GM23248 (cell line): ENCODE measurements around the gene TUBB3. TPM values are rescaled to one million over a fixed set of nuclear protein-coding genes. Genes with fewer than 3 reads are reported as not detected.
A peak's percentile ranks its signal among the peaks of the same experiment; 100 is the strongest.

ENCODE experiments used
- DNase-seq: peaks from one replicate; pipeline ENCODE4 v3.0.0-alpha.2; 2015
- H2AFZ ChIP-seq: fragments of 200-600 bp; sonication (generic); 2 replicates; pipeline ENCODE4 v1.6.1; 2016; ENCODE audit warnings: antibody characterized with exemption
- H3F3A ChIP-seq: fragments of 200-600 bp; sonication (generic); 2 replicates; pipeline ENCODE4 v1.6.1; 2016; ENCODE audit warnings: mild to moderate bottlenecking, antibody characterized with exemption, mixed run types; ENCODE audit not compliant: insufficient read depth
- H3K27ac ChIP-seq: fragments of 200-600 bp; sonication (generic); 2 replicates; pipeline ENCODE4 v1.5.1; 2016; ENCODE audit warnings: mild to moderate bottlenecking
- H3K27me3 ChIP-seq: fragments of 200-600 bp; sonication (generic); replicated peaks from 2 replicates; pipeline ENCODE4 v1.6.1; 2016; ENCODE audit warnings: mild to moderate bottlenecking; ENCODE audit not compliant: insufficient read depth
- H3K36me3 ChIP-seq: fragments of 200-600 bp; sonication (generic); 2 replicates; pipeline ENCODE4 v1.6.1; 2016; ENCODE audit warnings: low read depth, mild to moderate bottlenecking
- H3K4me1 ChIP-seq: fragments of 200-600 bp; sonication (generic); 2 replicates; pipeline ENCODE4 v1.6.1; 2016; ENCODE audit warnings: mild to moderate bottlenecking; ENCODE audit not compliant: insufficient read depth
- H3K4me2 ChIP-seq: fragments of 200-600 bp; sonication (generic); one replicate; pipeline ENCODE4 v1.6.1; 2016; ENCODE audit warnings: mild to moderate bottlenecking; ENCODE audit not compliant: unreplicated experiment
- H3K4me3 ChIP-seq: fragments of 200-600 bp; sonication (generic); 2 replicates; pipeline ENCODE4 v1.5.1; 2016; ENCODE audit warnings: mild to moderate bottlenecking
- H3K79me2 ChIP-seq: fragments of 200-600 bp; sonication (generic); 2 replicates; pipeline ENCODE4 v1.6.1; 2016; ENCODE audit warnings: mild to moderate bottlenecking; ENCODE audit not compliant: insufficient read depth
- H3K9ac ChIP-seq: fragments of 200-600 bp; sonication (generic); 2 replicates; pipeline ENCODE4 v1.6.1; 2016; ENCODE audit warnings: mild to moderate bottlenecking
- H3K9me2 ChIP-seq: fragments of 200-600 bp; sonication (generic); 2 replicates; pipeline ENCODE4 v1.6.1; 2016; ENCODE audit warnings: mixed run types, mild to moderate bottlenecking, moderate library complexity; ENCODE audit not compliant: insufficient read depth
- H3K9me3 ChIP-seq: fragments of 200-600 bp; sonication (generic); one replicate; pipeline ENCODE4 v1.6.1; 2017; ENCODE audit warnings: low read depth
- H4K20me1 ChIP-seq: fragments of 200-600 bp; sonication (generic); 2 replicates; pipeline ENCODE4 v1.6.0; 2016; ENCODE audit not compliant: insufficient read depth
- EZH2 ChIP-seq: fragments of 200-600 bp; sonication (generic); IDR thresholded peaks from 2 replicates; pipeline ENCODE4 v1.6.1; 2018; ENCODE audit warnings: antibody characterized with exemption, mild to moderate bottlenecking; ENCODE audit not compliant: insufficient read depth, poor library complexity, severe bottlenecking
- EZH2phosphoT487 ChIP-seq: fragments of 200-600 bp; sonication (generic); IDR thresholded peaks from 2 replicates; pipeline ENCODE4 v1.6.1; 2018; ENCODE audit warnings: antibody characterized with exemption, moderate library complexity, mild to moderate bottlenecking, low read depth; ENCODE audit not compliant: insufficient read depth
- WGBS, 2 experiments: methylation state at CpG; one replicate each; pipeline ENCODE4 v1.1.6; 2015 to 2017; ENCODE audit warnings: low lambda C conversion rate in 2 of 2, low coverage in 1 of 2; ENCODE audit errors: missing lambda C conversion rate in 2 of 2; 5-methylcytosine and 5-hydroxymethylcytosine counted together
- in situ Hi-C: fragments of 300-500 bp; cut with MboI; formaldehyde crosslinking; loops from 2 replicates; pipeline ENCODE4 v1.15.0; 2020
- polyA plus RNA-seq: library from polyadenylated mRNA; unstranded; fragments of >200 nt; fragmentation: Nextera tagmentation; extraction: Ambion mirVana; gene quantifications from 2 replicates; pipeline ENCODE4 v1.2.1, GENCODE V29; 2016
- total RNA-seq: library from RNA; depleted of rRNA; stranded (reverse); fragments of >200 nt; shearing (Covaris generic); gene quantifications from 2 replicates; pipeline ENCODE4 v1.2.3, GENCODE V29; 2014

TUBB3 gene
- total and polyA plus RNA-seq, 2 experiments from 2014 or later, result 95.8 to 215 TPM

GRCh38 chr16:89946515-89946914 lies 23.4 kb downstream of the TUBB3 start:
- Histone ChIP-seq H3K9ac (no peak overlapping the region), H3K4me2 (no peak overlapping the region), H3K9me2 (no peaks in the 10 kb centered on the region), H2AFZ (no peak overlapping the region), H3K27ac (no peak overlapping the region), H3K9me3 (no peaks in the 10 kb centered on the region), H3K4me3 (no peak overlapping the region), H3K36me3 (no peaks in the 10 kb centered on the region), H3K27me3 (no peaks in the 10 kb centered on the region), H3K79me2 (peaks cover 14% of the 10 kb centered on the region; the same call in 1 of the 2 replicates), H3K4me1 (peaks cover 4% of the 10 kb centered on the region; the same call in 1 of the 2 replicates), H4K20me1 (no peaks in the 10 kb centered on the region), H3F3A (no peaks in the 10 kb centered on the region)
- in situ Hi-C loops, result no loop called here
- DNase-seq, result no peak
- no peak for TF ChIP-seq EZH2
- TF ChIP-seq EZH2phosphoT487, result no peak
- WGBS, 2 experiments, result 79 to 85% methylated on average over 5 of the region's 5 CpGs

- Histone ChIP-seq H3K4me3 (peak overlapping the region; percentile 77), H3K9ac (peak overlapping the region; percentile 66; the same call in 1 of the 2 replicates), H3F3A (no peaks in the 10 kb centered on the region), H3K79me2 (peaks cover 14% of the 10 kb centered on the region; the same call in 1 of the 2 replicates), H3K36me3 (no peaks in the 10 kb centered on the region), H3K9me2 (no peaks in the 10 kb centered on the region), H3K27ac (no peak overlapping the region), H3K4me1 (peaks cover 4% of the 10 kb centered on the region; the same call in 1 of the 2 replicates), H3K27me3 (no peaks in the 10 kb centered on the region), H3K4me2 (peak overlapping the region; percentile 65), H2AFZ (0 out of 2 replicates have a peak overlapping the region, but pooled peaks have one; percentile 47), H3K9me3 (no peaks in the 10 kb centered on the region), H4K20me1 (no peaks in the 10 kb centered on the region)
- in situ Hi-C loops, result no loop called here
- peak; percentile 30 for DNase-seq
- WGBS, 2 experiments, result 25 to 42% methylated on average over 24 to 41 of the region's 55 CpGs
- TF ChIP-seq EZH2 (no peak), EZH2phosphoT487 (no peak)
Measured at GRCh38 chr16:89949121-89949742, 26.1 kb downstream of the TUBB3 start.

DNA sequence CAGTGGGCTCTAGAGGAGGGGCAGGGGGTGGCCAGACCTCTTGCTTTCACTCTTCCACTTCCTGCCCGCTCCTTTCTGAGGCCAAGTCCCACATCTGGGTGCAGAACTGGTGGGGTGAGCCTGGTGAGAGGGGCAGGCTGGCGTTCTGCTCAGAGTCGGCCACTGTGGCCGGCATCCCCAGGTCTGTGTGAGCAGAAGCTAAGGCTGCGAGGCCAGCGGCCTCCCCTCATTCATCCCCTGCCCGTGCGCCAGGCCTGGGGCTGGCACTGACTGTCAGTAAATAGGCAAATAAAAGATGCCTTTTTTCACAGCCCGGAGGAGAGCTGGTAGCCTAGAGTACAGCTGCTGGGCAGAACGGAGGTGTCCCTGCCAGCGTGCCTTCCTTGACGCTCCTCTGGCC lies 26.6 kb downstream of the TUBB3 start:
- Histone ChIP-seq H2AFZ (no peak overlapping the region), H3F3A (no peaks in the 10 kb centered on the region), H3K27ac (no peak overlapping the region), H3K4me3 (peak overlapping the region; percentile 77), H3K79me2 (peaks cover 14% of the 10 kb centered on the region; the same call in 1 of the 2 replicates), H3K9me2 (no peaks in the 10 kb centered on the region), H3K9me3 (no peaks in the 10 kb centered on the region), H3K4me2 (peak overlapping the region; percentile 65), H4K20me1 (no peaks in the 10 kb centered on the region), H3K4me1 (peaks cover 4% of the 10 kb centered on the region; the same call in 1 of the 2 replicates), H3K27me3 (no peaks in the 10 kb centered on the region), H3K9ac (peak overlapping the region; percentile 66; the same call in 1 of the 2 replicates), H3K36me3 (no peaks in the 10 kb centered on the region)
- WGBS, 2 experiments, result 80 to 86% methylated on average over 12 of the region's 12 CpGs
- TF ChIP-seq EZH2phosphoT487, result no peak
- no peak for TF ChIP-seq EZH2
- DNase-seq, result no peak
- in situ Hi-C loops, result no loop called here

DNA sequence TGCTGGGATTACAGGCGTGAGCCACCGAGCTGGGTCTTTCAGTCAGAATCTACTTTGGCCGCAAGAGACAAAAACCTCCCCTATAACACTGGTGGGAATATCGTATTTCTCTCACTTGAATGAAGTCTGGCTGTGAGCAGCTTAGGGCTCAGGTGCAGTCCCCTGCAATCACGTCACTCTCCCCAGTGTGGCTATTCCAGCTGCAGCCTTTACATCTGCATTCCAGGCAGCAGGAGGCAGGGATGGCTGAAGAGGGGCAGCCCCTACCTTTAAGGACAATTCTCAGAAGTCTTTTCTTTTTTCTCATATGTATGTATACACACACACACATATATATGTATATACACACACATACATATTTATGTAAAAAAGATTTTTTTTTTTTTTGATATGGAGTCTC lies 28.4 kb downstream of the TUBB3 start:
- no peaks in the 10 kb centered on the region for H4K20me1 ChIP-seq
- no peak for DNase-seq
- H3K9ac ChIP-seq, result no peak overlapping the region
- H3K9me3 ChIP-seq, result no peaks in the 10 kb centered on the region
- peaks cover 14% of the 10 kb centered on the region; the same call in 1 of the 2 replicates for H3K79me2 ChIP-seq
- H3F3A ChIP-seq, result no peaks in the 10 kb centered on the region
- H2AFZ ChIP-seq, result no peak overlapping the region
- H3K4me2 ChIP-seq, result no peak overlapping the region
- 90% methylated on average over 5 of the region's 5 CpGs for WGBS, 2 experiments
- no peak overlapping the region for H3K4me3 ChIP-seq
- no peaks in the 10 kb centered on the region for H3K27me3 ChIP-seq
- no peak for TF ChIP-seq EZH2
- no peak for TF ChIP-seq EZH2phosphoT487
- H3K4me1 ChIP-seq, result peaks cover 4% of the 10 kb centered on the region; the same call in 1 of the 2 replicates
- no peaks in the 10 kb centered on the region for H3K36me3 ChIP-seq
- in situ Hi-C loops, result no loop called here
- H3K27ac ChIP-seq, result no peak overlapping the region
- H3K9me2 ChIP-seq, result no peaks in the 10 kb centered on the region
